DMS53 treated with DMSO at 0.1 percent for 48 hours (cell line): ENCODE measurements around the gene RAD51D.
"Not testable (repeated sequence)": the region's sequence is repeated elsewhere in the genome, so short reads cannot be mapped to it uniquely, and the experiment has no call there.

Experiments
- DNase-seq: peaks from one replicate; lab custom pipeline; 2025; ENCODE audit not compliant: unreplicated experiment; lab: John Stamatoyannopoulos, UW

RAD51D gene

GRCh38 chr17:35142467-35142796 is 22.8 kb upstream of the RAD51D start:
- no peak for DNase-seq

- peak; percentile 36 for DNase-seq
These were observed 22.2 kb upstream of the RAD51D start, which contains the start of gene NLE1 for GRCh38 chr17:35141681-35142466. NLE1 (minus strand) TSS chr17:35142303; CDS start chr17:35142275, 28 bp downstream.

GRCh38 chr17:35138218-35138617 is 18.6 kb upstream of the RAD51D start:
- DNase-seq: no peak

GRCh38 chr17:35135322-35135721 is 15.7 kb upstream of the RAD51D start:
- DNase-seq: no peak

GRCh38 chr17:35132816-35133550 is 13.3 kb upstream of the RAD51D start:
- no peak for DNase-seq

GRCh38 chr17:35132099-35132498 is 12.4 kb upstream of the RAD51D start:
- DNase-seq: no peak

- DNase-seq: no peak
These were observed 10.7 kb upstream of the RAD51D start for GRCh38 chr17:35130392-35130791.

- no peak for DNase-seq
These were observed 10.3 kb upstream of the RAD51D start for GRCh38 chr17:35129973-35130351.

GRCh38 chr17:35129154-35129972 is 9.7 kb upstream of the RAD51D start:
- no peak for DNase-seq

GRCh38 chr17:35127751-35128514 is 8.3 kb upstream of the RAD51D start:
- DNase-seq: no peak

GRCh38 chr17:35121315-35121714 is 1.7 kb upstream of the RAD51D start, which contains the start of gene FNDC8:
FNDC8 (plus strand) TSS chr17:35121615; CDS start chr17:35121694, 79 bp downstream.
- no peak for DNase-seq

- no peak for DNase-seq
These were observed 1.7 kb downstream of the RAD51D start for GRCh38 chr17:35117984-35118383.

- no peak for DNase-seq
These were observed 2.8 kb downstream of the RAD51D start for GRCh38 chr17:35116845-35117244.

- DNase-seq: not testable (repeated sequence)
These were observed 8.9 kb downstream of the RAD51D start for GRCh38 chr17:35110791-35111190.

- no peak for DNase-seq
These were observed 14.7 kb downstream of the RAD51D start for GRCh38 chr17:35104844-35105450.

GRCh38 chr17:35103271-35103670 is 16.4 kb downstream of the RAD51D start:
- DNase-seq: no peak

GRCh38 chr17:35101725-35102124 is 17.9 kb downstream of the RAD51D start:
- DNase-seq: no peak

- DNase-seq: no peak
These were observed 18.6 kb downstream of the RAD51D start for GRCh38 chr17:35101036-35101435.

GRCh38 chr17:35099908-35100307 is 19.8 kb downstream of the RAD51D start:
- DNase-seq: no peak

- DNase-seq: no peak
These were observed 21.9 kb downstream of the RAD51D start for GRCh38 chr17:35097776-35098175.
